ENCODE results near the gene HSPA9.

DNA sequence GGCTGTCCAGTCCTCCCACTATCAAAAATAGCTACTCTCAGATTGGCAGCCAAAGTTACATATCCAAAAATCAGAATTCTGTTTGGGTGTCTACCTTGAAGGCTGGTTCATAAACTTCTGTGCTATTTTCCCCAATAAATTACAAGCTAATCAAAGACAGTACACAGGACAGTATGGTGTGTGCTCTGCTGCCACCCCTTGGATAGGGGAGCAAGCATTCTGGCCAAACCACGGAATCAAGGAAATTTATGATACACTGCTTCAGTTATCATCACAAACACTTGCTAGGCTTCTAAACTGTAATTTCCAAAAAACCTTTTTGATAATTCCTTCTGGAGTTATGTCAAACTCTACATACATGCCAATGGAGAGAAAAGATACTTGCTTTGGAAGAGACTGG lies 48.0 kb downstream of the HSPA9 start:
- no peak for TF ChIP-seq POLR2AphosphoS5 (IDR thresholded peaks at IDR 0.05)
- TF ChIP-seq TAF1 (IDR thresholded peaks at IDR 0.05; ENCODE audit: low read depth) = no peak
- TF ChIP-seq EZH2 (IDR thresholded peaks at IDR 0.05; ENCODE audit: borderline replicate concordance, insufficient read depth, low read length, poor library complexity, severe bottlenecking) = no peak

All from neural cell (in vitro differentiated cells).